Liver (tissue), 9 donors: ENCODE measurements around the gene DAG1. TPM values are rescaled to one million over a fixed set of nuclear protein-coding genes. Genes with fewer than 3 reads are reported as not detected.
A peak's percentile ranks its signal among the peaks of the same experiment; 100 is the strongest.

Experiments
- DNase-seq: peaks from one replicate; pipeline ENCODE4 v3.0.0-alpha.2; 2017; ENCODE audit warnings: low spot score
- H3K27ac ChIP-seq, 2 donors: one replicate each; pipeline ENCODE4 v1.7.0; 2013; ENCODE audit warnings: inconsistent platforms in 2 of 2, low read length in 2 of 2, control low read depth in 1 of 2, low read depth in 1 of 2, mild to moderate bottlenecking in 1 of 2
- H3K27me3 ChIP-seq, 4 donors: one replicate each; pipeline versions ENCODE4 v1.6.1 to v1.7.0; 2013; ENCODE audit warnings: low read length in 3 of 4, inconsistent platforms in 1 of 4, mild to moderate bottlenecking in 1 of 4, moderate library complexity in 1 of 4; ENCODE audit not compliant: control insufficient read depth in 4 of 4, insufficient read depth in 4 of 4
- H3K36me3 ChIP-seq, 4 donors: one replicate each; pipeline versions ENCODE4 v1.6.1 to v1.7.0; 2013; ENCODE audit warnings: low read length in 3 of 4, mild to moderate bottlenecking in 3 of 4, low read depth in 1 of 4, moderate library complexity in 1 of 4; ENCODE audit not compliant: control insufficient read depth in 4 of 4, insufficient read depth in 3 of 4
- H3K4me1 ChIP-seq, 4 donors: one replicate each; pipeline versions ENCODE4 v1.6.1 to v1.7.0; 2013; ENCODE audit warnings: low read length in 3 of 4, mild to moderate bottlenecking in 3 of 4, moderate library complexity in 1 of 4; ENCODE audit not compliant: control insufficient read depth in 4 of 4, insufficient read depth in 4 of 4
- H3K4me3 ChIP-seq, 3 donors: one replicate each; pipeline versions ENCODE4 v1.6.1 to v1.7.0; 2013; ENCODE audit warnings: low read length in 3 of 3, control low read depth in 1 of 3, low read depth in 1 of 3, mild to moderate bottlenecking in 1 of 3
- H3K9ac ChIP-seq, 2 donors: one replicate each; pipeline ENCODE4 v1.7.0; 2013; ENCODE audit warnings: low read length in 2 of 2, mild to moderate bottlenecking in 2 of 2, moderate library complexity in 2 of 2, control low read depth in 1 of 2, low read depth in 1 of 2
- H3K9me3 ChIP-seq, 4 donors: one replicate each; pipeline versions ENCODE4 v1.6.1 to v1.7.0; 2013; ENCODE audit warnings: low read length in 3 of 4; ENCODE audit not compliant: control insufficient read depth in 4 of 4
- EGR1 ChIP-seq, 2 donors: IDR thresholded peaks; 2 replicates each; pipeline ENCODE4 v1.6.1; 2016 to 2018; ENCODE audit warnings: antibody characterized with exemption in 2 of 2, low read depth in 2 of 2
- FOXA1 ChIP-seq: IDR thresholded peaks from 2 replicates; pipeline ENCODE4 v1.6.1; 2016; ENCODE audit warnings: antibody characterized with exemption
- FOXA2 ChIP-seq: IDR thresholded peaks from 2 replicates; pipeline ENCODE4 v1.6.1; 2016; ENCODE audit warnings: antibody characterized with exemption
- GABPA ChIP-seq, 2 donors: IDR thresholded peaks in 1 of 2; conservative IDR thresholded peaks in 1 of 2; 2 replicates each; pipeline ENCODE4 v1.6.1; 2016; ENCODE audit warnings: antibody characterized with exemption in 2 of 2, mild to moderate bottlenecking in 1 of 2, moderate library complexity in 1 of 2
- HNF4A ChIP-seq, 2 donors: conservative IDR thresholded peaks; 2 replicates each; pipeline ENCODE4 v1.6.1; 2016; ENCODE audit warnings: antibody characterized with exemption in 2 of 2, mild to moderate bottlenecking in 2 of 2
- HNF4G ChIP-seq: IDR thresholded peaks from 2 replicates; pipeline ENCODE4 v1.6.1; 2016; ENCODE audit warnings: antibody characterized with exemption
- JUND ChIP-seq, 2 donors: IDR thresholded peaks; 2 replicates each; pipeline ENCODE4 v1.6.1; 2016; ENCODE audit warnings: antibody characterized with exemption in 2 of 2
- NR2F2 ChIP-seq: IDR thresholded peaks from 2 replicates; pipeline ENCODE4 v1.6.1; 2016; ENCODE audit warnings: antibody characterized with exemption
- RAD21 ChIP-seq, 2 donors: IDR thresholded peaks; 2 replicates each; pipeline ENCODE4 v1.6.1; 2016; ENCODE audit warnings: antibody characterized with exemption in 2 of 2, mild to moderate bottlenecking in 2 of 2
- RXRA ChIP-seq, 2 donors: IDR thresholded peaks; 2 replicates each; pipeline ENCODE4 v1.6.1; 2017 to 2018; ENCODE audit warnings: antibody characterized with exemption in 2 of 2, mild to moderate bottlenecking in 1 of 2
- SP1 ChIP-seq: IDR thresholded peaks from 2 replicates; pipeline ENCODE4 v1.6.1; 2018; ENCODE audit warnings: antibody characterized with exemption, mild to moderate bottlenecking
- TAF1 ChIP-seq: conservative IDR thresholded peaks from 2 replicates; pipeline ENCODE4 v1.6.1; 2016; ENCODE audit warnings: antibody characterized with exemption, mild to moderate bottlenecking
- YY1 ChIP-seq: IDR thresholded peaks from 2 replicates; pipeline ENCODE4 v1.6.1; 2016; ENCODE audit warnings: antibody characterized with exemption, mild to moderate bottlenecking
- WGBS: extraction: QIAGEN DNeasy Blood & Tissue Kit; methylation state at CpG from one replicate; pipeline ENCODE4 v1.1.7; 2013; 5-methylcytosine and 5-hydroxymethylcytosine counted together
- polyA plus RNA-seq, 2 donors: library from polyadenylated mRNA; stranded (reverse) in 1 of 2; unstranded in 1 of 2; fragments of 200-250 nt in 1 of 2; fragments of >200 nt in 1 of 2; fragmentation: Nextera tagmentation in 1 of 2; extraction: Ambion mirVana in 1 of 2; gene quantifications; one replicate each; pipeline versions ENCODE4 v1.2.1 to v1.2.3, GENCODE V29; 2013 to 2015
- total RNA-seq, 2 donors: library from RNA; depleted of rRNA; stranded (reverse); fragments of >200 nt; gene quantifications; one replicate each; pipeline ENCODE4 v1.2.3, GENCODE V29; 2014
- TF ChIP-seq, protein P1 (sequence below): IDR thresholded peaks from 2 replicates; pipeline ENCODE4 v1.6.1; 2016; ENCODE audit warnings: antibody characterized with exemption
- TF ChIP-seq, protein P2 (sequence below): IDR thresholded peaks from 2 replicates; pipeline ENCODE4 v1.6.1; 2016; ENCODE audit warnings: antibody characterized with exemption
- TF ChIP-seq, protein P3 (sequence below): IDR thresholded peaks from 2 replicates; pipeline ENCODE4 v1.6.1; 2016; ENCODE audit warnings: antibody characterized with exemption
- TF ChIP-seq, protein P4 (sequence below): IDR thresholded peaks from 2 replicates; pipeline ENCODE4 v1.6.1; 2016; ENCODE audit warnings: antibody characterized with exemption, mild to moderate bottlenecking
- TF ChIP-seq, protein P5 (sequence below): fragments of 150-350 bp; IDR thresholded peaks from 2 replicates; pipeline ENCODE4 v1.5.1; 2017; ENCODE audit warnings: improper control_type of control experiment, low read depth, low read length; ENCODE audit not compliant: missing input control
- donor health status: healthy.
- donor health status: healthy.
- donor health status: healthy.
- donor health status: healthy.
- donor health status: healthy.

Gene DAG1
- total and polyA plus RNA-seq, 4 donors, result 12.1 to 54.4 (median 28.5) TPM

DNA sequence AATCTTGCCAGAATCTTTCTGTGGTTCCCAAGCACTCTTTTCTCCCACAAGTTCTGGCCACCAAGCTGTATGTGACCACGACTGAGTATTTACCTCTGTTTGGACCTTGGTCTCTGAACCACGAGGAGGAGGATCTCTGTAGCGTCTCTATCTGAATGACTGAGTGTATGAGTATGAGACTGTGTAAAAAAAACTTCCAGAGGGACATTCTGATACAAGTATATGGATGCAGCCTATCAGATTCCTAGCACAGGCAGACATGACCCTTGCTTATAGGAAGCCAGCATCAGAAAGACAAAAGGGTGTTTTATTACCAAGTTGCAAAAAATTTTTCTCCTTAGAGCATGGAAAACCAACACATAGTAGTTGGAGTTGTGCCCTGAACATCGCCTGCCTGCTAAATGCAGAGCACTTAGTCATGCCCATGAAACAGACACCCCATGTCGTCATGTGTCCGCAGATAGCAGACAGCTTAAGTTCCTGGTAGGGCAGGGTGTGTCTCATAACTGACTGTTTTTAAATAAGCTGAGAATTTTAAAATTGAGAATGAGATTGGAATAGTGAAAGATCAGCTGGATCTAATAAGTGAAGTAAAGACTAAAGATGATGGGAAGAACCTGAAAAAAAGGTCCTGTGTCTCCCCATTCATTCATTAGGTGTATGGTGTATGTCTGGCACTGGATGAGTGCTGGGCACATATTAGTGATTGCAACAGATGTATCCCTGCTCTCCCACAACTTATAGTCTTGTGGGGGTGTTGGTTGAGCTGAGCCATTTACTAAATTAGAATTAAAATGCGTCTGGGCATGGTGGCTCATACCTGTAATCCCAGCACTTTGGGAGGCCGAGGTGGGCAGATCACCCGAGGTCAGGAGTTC is 30.9 kb downstream of the DAG1 start:
- Histone ChIP-seq H3K27me3 (no peaks in the 10 kb centered on the region), H3K36me3 (no peaks in the 10 kb centered on the region), H3K4me3 (no peak overlapping the region), H3K4me1 (peaks cover 9 to 35% (median 19%) of the 10 kb centered on the region in 4 donors), H3K9me3 (no peaks in the 10 kb centered on the region), H3K27ac (peak overlapping the region; percentile 77 to 92), H3K9ac (peak overlapping the region; percentile 36 to 80)
- TF ChIP-seq, protein P1, sequence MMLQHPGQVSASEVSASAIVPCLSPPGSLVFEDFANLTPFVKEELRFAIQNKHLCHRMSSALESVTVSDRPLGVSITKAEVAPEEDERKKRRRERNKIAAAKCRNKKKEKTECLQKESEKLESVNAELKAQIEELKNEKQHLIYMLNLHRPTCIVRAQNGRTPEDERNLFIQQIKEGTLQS, result no peak
- peak; percentile 13 for TF ChIP-seq NR2F2
- no peak for TF ChIP-seq RAD21 (IDR thresholded peaks at IDR 0.05)
- peak; percentile 88 to 90 for TF ChIP-seq HNF4A (conservative IDR thresholded peaks at IDR 0.05)
- peak; percentile 51 to 60 for TF ChIP-seq RXRA (IDR thresholded peaks at IDR 0.05)
- TF ChIP-seq, protein P2, sequence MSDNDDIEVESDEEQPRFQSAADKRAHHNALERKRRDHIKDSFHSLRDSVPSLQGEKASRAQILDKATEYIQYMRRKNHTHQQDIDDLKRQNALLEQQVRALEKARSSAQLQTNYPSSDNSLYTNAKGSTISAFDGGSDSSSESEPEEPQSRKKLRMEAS, result peak; percentile 71
- no peak for TF ChIP-seq EGR1 (IDR thresholded peaks at IDR 0.05; ENCODE audit: low read depth in 2 of 2)
- TF ChIP-seq GABPA (IDR thresholded peaks at IDR 0.05 in 1 of 2, conservative IDR thresholded peaks at IDR 0.05 in 1 of 2), result peak in 1 of 2 donors; percentile 8
- TF ChIP-seq FOXA2, result peak; percentile 63
- TF ChIP-seq, protein P3, sequence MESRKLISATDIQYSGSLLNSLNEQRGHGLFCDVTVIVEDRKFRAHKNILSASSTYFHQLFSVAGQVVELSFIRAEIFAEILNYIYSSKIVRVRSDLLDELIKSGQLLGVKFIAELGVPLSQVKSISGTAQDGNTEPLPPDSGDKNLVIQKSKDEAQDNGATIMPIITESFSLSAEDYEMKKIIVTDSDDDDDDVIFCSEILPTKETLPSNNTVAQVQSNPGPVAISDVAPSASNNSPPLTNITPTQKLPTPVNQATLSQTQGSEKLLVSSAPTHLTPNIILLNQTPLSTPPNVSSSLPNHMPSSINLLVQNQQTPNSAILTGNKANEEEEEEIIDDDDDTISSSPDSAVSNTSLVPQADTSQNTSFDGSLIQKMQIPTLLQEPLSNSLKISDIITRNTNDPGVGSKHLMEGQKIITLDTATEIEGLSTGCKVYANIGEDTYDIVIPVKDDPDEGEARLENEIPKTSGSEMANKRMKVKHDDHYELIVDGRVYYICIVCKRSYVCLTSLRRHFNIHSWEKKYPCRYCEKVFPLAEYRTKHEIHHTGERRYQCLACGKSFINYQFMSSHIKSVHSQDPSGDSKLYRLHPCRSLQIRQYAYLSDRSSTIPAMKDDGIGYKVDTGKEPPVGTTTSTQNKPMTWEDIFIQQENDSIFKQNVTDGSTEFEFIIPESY, result peak; percentile 29
- TF ChIP-seq, protein P4, sequence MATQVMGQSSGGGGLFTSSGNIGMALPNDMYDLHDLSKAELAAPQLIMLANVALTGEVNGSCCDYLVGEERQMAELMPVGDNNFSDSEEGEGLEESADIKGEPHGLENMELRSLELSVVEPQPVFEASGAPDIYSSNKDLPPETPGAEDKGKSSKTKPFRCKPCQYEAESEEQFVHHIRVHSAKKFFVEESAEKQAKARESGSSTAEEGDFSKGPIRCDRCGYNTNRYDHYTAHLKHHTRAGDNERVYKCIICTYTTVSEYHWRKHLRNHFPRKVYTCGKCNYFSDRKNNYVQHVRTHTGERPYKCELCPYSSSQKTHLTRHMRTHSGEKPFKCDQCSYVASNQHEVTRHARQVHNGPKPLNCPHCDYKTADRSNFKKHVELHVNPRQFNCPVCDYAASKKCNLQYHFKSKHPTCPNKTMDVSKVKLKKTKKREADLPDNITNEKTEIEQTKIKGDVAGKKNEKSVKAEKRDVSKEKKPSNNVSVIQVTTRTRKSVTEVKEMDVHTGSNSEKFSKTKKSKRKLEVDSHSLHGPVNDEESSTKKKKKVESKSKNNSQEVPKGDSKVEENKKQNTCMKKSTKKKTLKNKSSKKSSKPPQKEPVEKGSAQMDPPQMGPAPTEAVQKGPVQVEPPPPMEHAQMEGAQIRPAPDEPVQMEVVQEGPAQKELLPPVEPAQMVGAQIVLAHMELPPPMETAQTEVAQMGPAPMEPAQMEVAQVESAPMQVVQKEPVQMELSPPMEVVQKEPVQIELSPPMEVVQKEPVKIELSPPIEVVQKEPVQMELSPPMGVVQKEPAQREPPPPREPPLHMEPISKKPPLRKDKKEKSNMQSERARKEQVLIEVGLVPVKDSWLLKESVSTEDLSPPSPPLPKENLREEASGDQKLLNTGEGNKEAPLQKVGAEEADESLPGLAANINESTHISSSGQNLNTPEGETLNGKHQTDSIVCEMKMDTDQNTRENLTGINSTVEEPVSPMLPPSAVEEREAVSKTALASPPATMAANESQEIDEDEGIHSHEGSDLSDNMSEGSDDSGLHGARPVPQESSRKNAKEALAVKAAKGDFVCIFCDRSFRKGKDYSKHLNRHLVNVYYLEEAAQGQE, result peak; percentile 67
- no peak for TF ChIP-seq TAF1
- TF ChIP-seq FOXA1, result peak; percentile 50
- TF ChIP-seq JUND (IDR thresholded peaks at IDR 0.05), result peak; percentile 56
- TF ChIP-seq, protein P5, sequence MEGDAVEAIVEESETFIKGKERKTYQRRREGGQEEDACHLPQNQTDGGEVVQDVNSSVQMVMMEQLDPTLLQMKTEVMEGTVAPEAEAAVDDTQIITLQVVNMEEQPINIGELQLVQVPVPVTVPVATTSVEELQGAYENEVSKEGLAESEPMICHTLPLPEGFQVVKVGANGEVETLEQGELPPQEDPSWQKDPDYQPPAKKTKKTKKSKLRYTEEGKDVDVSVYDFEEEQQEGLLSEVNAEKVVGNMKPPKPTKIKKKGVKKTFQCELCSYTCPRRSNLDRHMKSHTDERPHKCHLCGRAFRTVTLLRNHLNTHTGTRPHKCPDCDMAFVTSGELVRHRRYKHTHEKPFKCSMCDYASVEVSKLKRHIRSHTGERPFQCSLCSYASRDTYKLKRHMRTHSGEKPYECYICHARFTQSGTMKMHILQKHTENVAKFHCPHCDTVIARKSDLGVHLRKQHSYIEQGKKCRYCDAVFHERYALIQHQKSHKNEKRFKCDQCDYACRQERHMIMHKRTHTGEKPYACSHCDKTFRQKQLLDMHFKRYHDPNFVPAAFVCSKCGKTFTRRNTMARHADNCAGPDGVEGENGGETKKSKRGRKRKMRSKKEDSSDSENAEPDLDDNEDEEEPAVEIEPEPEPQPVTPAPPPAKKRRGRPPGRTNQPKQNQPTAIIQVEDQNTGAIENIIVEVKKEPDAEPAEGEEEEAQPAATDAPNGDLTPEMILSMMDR, result no peak
- TF ChIP-seq YY1, result peak; percentile 46
- TF ChIP-seq HNF4G, result peak; percentile 74
- TF ChIP-seq SP1, result peak; percentile 87
- WGBS, result 39% methylated on average over 9 of the region's 9 CpGs
- DNase-seq, result peak; percentile 63
